ENCODE measurements around the gene UNC80.
"Not testable (repeated sequence)": the region's sequence is repeated elsewhere in the genome, so short reads cannot be mapped to it uniquely, and the experiment has no call there.

Gene UNC80

GRCh38 chr2:209771474-209772289 lies at the start of gene UNC80:
Gene UNC80, plus strand, starts transcription at chr2:209771832. Its CDS starts 241 bp downstream, at chr2:209772073.
- no peak for DNase-seq

GRCh38 chr2:209726311-209726710 lies 45.3 kb upstream of the UNC80 start:
- no peak for DNase-seq

- no peak for DNase-seq
Observed at GRCh38 chr2:209727077-209727476, 44.6 kb upstream of the UNC80 start.

GRCh38 chr2:209734805-209735204 lies 36.8 kb upstream of the UNC80 start:
- no peak for DNase-seq

- no peak for DNase-seq
Observed at GRCh38 chr2:209741953-209742352, 29.7 kb upstream of the UNC80 start.

- no peak for DNase-seq
Observed at GRCh38 chr2:209753020-209753419, 18.6 kb upstream of the UNC80 start.

- DNase-seq, result no peak
Observed at GRCh38 chr2:209757163-209757562, 14.5 kb upstream of the UNC80 start.

GRCh38 chr2:209761566-209761965 lies 10.1 kb upstream of the UNC80 start:
- no peak for DNase-seq

GRCh38 chr2:209762563-209762962 lies 9.1 kb upstream of the UNC80 start:
- no peak for DNase-seq

GRCh38 chr2:209763106-209763505 lies 8.5 kb upstream of the UNC80 start:
- no peak for DNase-seq

- no peak for DNase-seq
Observed at GRCh38 chr2:209766613-209767012, 5.0 kb upstream of the UNC80 start.

- no peak for DNase-seq
Observed at GRCh38 chr2:209767316-209767715, 4.3 kb upstream of the UNC80 start.

GRCh38 chr2:209768557-209768956 lies 3.1 kb upstream of the UNC80 start:
- DNase-seq, result no peak

- no peak for DNase-seq
Observed at GRCh38 chr2:209772290-209772685, 656 bp downstream of the UNC80 start.

- DNase-seq, result no peak
Observed at GRCh38 chr2:209773377-209773776, 1.7 kb downstream of the UNC80 start.

- DNase-seq, result no peak
Observed at GRCh38 chr2:209787416-209787815, 15.8 kb downstream of the UNC80 start.

GRCh38 chr2:209788925-209789324 lies 17.3 kb downstream of the UNC80 start:
- DNase-seq, result no peak

GRCh38 chr2:209790066-209790728 lies 18.6 kb downstream of the UNC80 start:
- no peak for DNase-seq

- DNase-seq, result no peak
Observed at GRCh38 chr2:209791151-209791550, 19.5 kb downstream of the UNC80 start.

- DNase-seq, result not testable (repeated sequence)
Observed at GRCh38 chr2:209795425-209795824, 23.8 kb downstream of the UNC80 start.

- DNase-seq, result no peak
Observed at GRCh38 chr2:209805351-209805750, 33.7 kb downstream of the UNC80 start.

- no peak for DNase-seq
Observed at GRCh38 chr2:209806318-209806717, 34.7 kb downstream of the UNC80 start.

GRCh38 chr2:209808521-209808920 lies 36.9 kb downstream of the UNC80 start:
- DNase-seq, result no peak

GRCh38 chr2:209809256-209809655 lies 37.6 kb downstream of the UNC80 start:
- no peak for DNase-seq

Measured in Kasumi-1 (cell line).